Measurements from ENCODE around the gene KCTD1. TPM values are rescaled to one million over a fixed set of nuclear protein-coding genes. Genes with fewer than 3 reads are reported as not detected.

The KCTD1 gene
- polyA plus RNA-seq, 3 donors, result 0.40 TPM; not detected in 2

- no peaks in the 10 kb centered on the region for H3K27me3 ChIP-seq (ENCODE audit: control insufficient read depth in 2 of 2, insufficient read depth in 2 of 2, low read length in 2 of 2)
- Mint-ChIP-seq H3K27me3 (ENCODE audit: low read depth in 3 of 3) (peaks cover 0 to 2% (median 1%) of the 10 kb centered on the region in 3 donors), H3K4me3 (no peak overlapping the region), H3K4me1 (no peaks in the 10 kb centered on the region), H3K27ac (no peak overlapping the region), H3K9me3 (peaks cover 0 to 2% (median 0%) of the 10 kb centered on the region in 7 donors), H3K36me3 (no peaks in the 10 kb centered on the region)
- no peaks in the 10 kb centered on the region for H3K4me1 ChIP-seq (ENCODE audit: control insufficient read depth in 1 of 2, insufficient read depth in 2 of 2, low read length in 2 of 2)
- H3K4me2 ChIP-seq (replicated peaks; ENCODE audit: extremely low read depth, low read length, poor library complexity, severe bottlenecking), result no peak overlapping the region
- no peak overlapping the region for H2AFZ ChIP-seq (ENCODE audit: insufficient read depth, low read depth, low read length, poor library complexity, severe bottlenecking)
- TF ChIP-seq CTCF (IDR thresholded peaks at IDR 0.05), result no peak
- no peak overlapping the region for H3K9ac ChIP-seq (ENCODE audit: insufficient read depth, low read length, poor library complexity, severe bottlenecking)
- H3K9me3 ChIP-seq (replicated peaks in 1 of 2; ENCODE audit: control insufficient read depth in 1 of 2, insufficient read depth in 1 of 2, low read length in 2 of 2), result no peaks in the 10 kb centered on the region
- H3K36me3 ChIP-seq (replicated peaks in 1 of 2; ENCODE audit: control insufficient read depth in 1 of 2, insufficient read depth in 2 of 2, low read length in 2 of 2), result no peaks in the 10 kb centered on the region
- intact Hi-C loops (cut with micrococcal nuclease), result no loop called here
- no peak overlapping the region for H3K4me3 ChIP-seq (replicated peaks in 1 of 3; ENCODE audit: low read depth in 2 of 3, low read length in 3 of 3)
- DNase-seq, result no peak
- WGBS (ENCODE audit: insufficient coverage), result 90% methylated on average over 2 of the region's 9 CpGs
- no peaks in the 10 kb centered on the region for H4K20me1 ChIP-seq (ENCODE audit: insufficient read depth, low read length)
- H3K79me2 ChIP-seq (ENCODE audit: insufficient read depth, low read length), result no peaks in the 10 kb centered on the region
- H3K27ac ChIP-seq (ENCODE audit: low read depth in 1 of 2, low read length in 2 of 2), result no peak overlapping the region
These were observed 15.7 kb downstream of the KCTD1 start for GRCh38 chr18:26532367-26533340.

GRCh38 chr18:26531605-26532298 lies 16.6 kb downstream of the KCTD1 start:
- H3K9me3 ChIP-seq (replicated peaks in 1 of 2; ENCODE audit: control insufficient read depth in 1 of 2, insufficient read depth in 1 of 2, low read length in 2 of 2), result no peaks in the 10 kb centered on the region
- peaks cover 0 to 2% (median 1%) of the 10 kb centered on the region in 3 donors for H3K27me3 Mint-ChIP-seq (ENCODE audit: low read depth in 3 of 3)
- H3K4me1 ChIP-seq (ENCODE audit: control insufficient read depth in 1 of 2, insufficient read depth in 2 of 2, low read length in 2 of 2), result no peaks in the 10 kb centered on the region
- no peak overlapping the region for H2AFZ ChIP-seq (ENCODE audit: insufficient read depth, low read depth, low read length, poor library complexity, severe bottlenecking)
- H3K4me2 ChIP-seq (replicated peaks; ENCODE audit: extremely low read depth, low read length, poor library complexity, severe bottlenecking), result no peak overlapping the region
- no peaks in the 10 kb centered on the region for H4K20me1 ChIP-seq (ENCODE audit: insufficient read depth, low read length)
- no peaks in the 10 kb centered on the region for H3K36me3 ChIP-seq (replicated peaks in 1 of 2; ENCODE audit: control insufficient read depth in 1 of 2, insufficient read depth in 2 of 2, low read length in 2 of 2)
- H3K27ac Mint-ChIP-seq, result no peak overlapping the region
- H3K4me1 Mint-ChIP-seq, result no peaks in the 10 kb centered on the region
- H3K36me3 Mint-ChIP-seq, result no peaks in the 10 kb centered on the region
- no peak overlapping the region for H3K4me3 Mint-ChIP-seq
- no peak for TF ChIP-seq CTCF (IDR thresholded peaks at IDR 0.05)
- no CpG with 5 or more reads among the region's 4 CpGs for WGBS (ENCODE audit: insufficient coverage)
- no peak overlapping the region for H3K4me3 ChIP-seq (replicated peaks in 1 of 3; ENCODE audit: low read depth in 2 of 3, low read length in 3 of 3)
- no peaks in the 10 kb centered on the region for H3K27me3 ChIP-seq (ENCODE audit: control insufficient read depth in 2 of 2, insufficient read depth in 2 of 2, low read length in 2 of 2)
- intact Hi-C loops (cut with micrococcal nuclease), result no loop called here
- H3K9me3 Mint-ChIP-seq, result peaks cover 0 to 2% (median 0%) of the 10 kb centered on the region in 7 donors
- no peak overlapping the region for H3K9ac ChIP-seq (ENCODE audit: insufficient read depth, low read length, poor library complexity, severe bottlenecking)
- no peak for DNase-seq
- no peaks in the 10 kb centered on the region for H3K79me2 ChIP-seq (ENCODE audit: insufficient read depth, low read length)
- H3K27ac ChIP-seq (ENCODE audit: low read depth in 1 of 2, low read length in 2 of 2), result no peak overlapping the region

Data from CD14-positive monocyte (primary cell).